BJ (cell line): ENCODE data around the gene DHX36. TPM values are rescaled to one million over a fixed set of nuclear protein-coding genes. Genes with fewer than 3 reads are reported as not detected.

Experiments
- CTCF ChIA-PET: fragments of 350-600 bp; formaldehyde crosslinking; extraction: SDS; loops from one replicate; lab custom pipeline; 2021; ENCODE audit warnings: antibody characterized with exemption, inconsistent platforms; lab: Yijun Ruan, JAX
- POLR2A ChIA-PET: fragments of 300-600 bp; sonication (Branson Sonifier 250); formaldehyde crosslinking; extraction: SDS; loops from one replicate; lab custom pipeline; 2021; ENCODE audit warnings: antibody characterized with exemption; lab: Charles Lee
- DNase-seq: peaks from one replicate; pipeline ENCODE4 v3.0.0-alpha.2; 2011; ENCODE audit warnings: low read depth
- H3K27me3 ChIP-seq: 2 replicates; pipeline ENCODE4 v1.6.0; 2011; ENCODE audit warnings: low read length; ENCODE audit not compliant: control insufficient read depth, insufficient read depth
- H3K36me3 ChIP-seq: 2 replicates; pipeline ENCODE4 v1.5.1; 2011; ENCODE audit warnings: low read length; ENCODE audit not compliant: control insufficient read depth, insufficient read depth
- H3K4me3 ChIP-seq: 2 replicates; pipeline ENCODE4 v1.5.1; 2011; ENCODE audit warnings: low read depth, mild to moderate bottlenecking, control low read depth, low read length
- CTCF ChIP-seq: IDR thresholded peaks from 2 replicates; pipeline ENCODE4 v1.5.1; 2011; ENCODE audit warnings: low read depth, mild to moderate bottlenecking, control low read depth, inconsistent platforms, low read length, moderate library complexity; ENCODE audit not compliant: insufficient read depth
- polyA plus RNA-seq: library from polyadenylated mRNA; depleted of rRNA; stranded (reverse); fragments of >200 nt; gene quantifications from 2 replicates; pipeline ENCODE4 v1.2.3, GENCODE V29; 2011

Gene DHX36
- polyA plus RNA-seq, 1 experiment: 12.4 TPM

- H3K36me3 ChIP-seq: peaks cover 4% of the 10 kb centered on the region
- DNase-seq: no peak
- no peak for TF ChIP-seq CTCF
- no peak overlapping the region for H3K4me3 ChIP-seq
- CTCF ChIA-PET: no interaction called here
- no peaks in the 10 kb centered on the region for H3K27me3 ChIP-seq
- POLR2A ChIA-PET: no interaction called here
These were observed 13.4 kb downstream of the DHX36 start for GRCh38 chr3:154310840-154311239.

- Histone ChIP-seq H3K27me3 (no peaks in the 10 kb centered on the region), H3K36me3 (peaks cover 9% of the 10 kb centered on the region), H3K4me3 (no peak overlapping the region)
- no peak for TF ChIP-seq CTCF
- ChIA-PET POLR2A (no interaction called here), CTCF (no interaction called here)
- DNase-seq: no peak
These were observed 16.9 kb downstream of the DHX36 start for GRCh38 chr3:154307363-154307762.

DNA sequence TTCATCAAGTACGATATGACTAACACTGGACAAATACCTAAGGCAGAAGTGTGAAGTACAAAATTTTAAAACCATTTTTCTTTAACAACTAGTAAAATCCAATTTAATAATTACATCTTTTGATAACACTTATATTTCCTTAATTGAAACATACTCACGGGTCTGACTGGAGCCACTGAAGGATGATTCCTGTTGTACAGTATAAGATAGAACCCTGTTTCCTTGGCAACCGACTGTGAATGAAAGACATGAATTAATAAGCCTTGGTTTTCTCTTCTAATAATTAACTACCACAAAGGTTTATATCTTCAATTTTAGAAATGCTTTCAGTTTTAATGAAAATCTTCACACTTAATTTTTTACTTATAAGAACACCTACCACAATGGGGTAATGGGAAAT, 19.4 kb downstream of the DHX36 start:
- no peaks in the 10 kb centered on the region for H3K27me3 ChIP-seq
- H3K36me3 ChIP-seq: peaks cover 11% of the 10 kb centered on the region
- H3K4me3 ChIP-seq: no peak overlapping the region
- CTCF ChIA-PET: interaction anchor here (1.2 kb wide), 1 partner anchor 10 kb away, joined by 3 read pairs; no protein-coding TSS in a partner anchor
- no peak for DNase-seq
- POLR2A ChIA-PET: no interaction called here
- no peak for TF ChIP-seq CTCF

GRCh38 chr3:154304116-154304786, 20.0 kb downstream of the DHX36 start:
- no peak overlapping the region for H3K4me3 ChIP-seq
- ChIA-PET CTCF (interaction anchor here (1.2 kb wide), 1 partner anchor 10 kb away, joined by 3 read pairs; no protein-coding TSS in a partner anchor), POLR2A (no interaction called here)
- no peaks in the 10 kb centered on the region for H3K27me3 ChIP-seq
- DNase-seq: peak; percentile 6
- TF ChIP-seq CTCF: no peak
- peaks cover 11% of the 10 kb centered on the region for H3K36me3 ChIP-seq

- Histone ChIP-seq H3K36me3 (peaks cover 11% of the 10 kb centered on the region), H3K4me3 (no peak overlapping the region), H3K27me3 (no peaks in the 10 kb centered on the region)
- ChIA-PET POLR2A (no interaction called here), CTCF (no interaction called here)
- TF ChIP-seq CTCF: no peak
- DNase-seq: no peak
These were observed 22.7 kb downstream of the DHX36 start for GRCh38 chr3:154301561-154301960.
